GM23338 (cell line): Measurements from ENCODE around the gene SYT7. TPM values are rescaled to one million over a fixed set of nuclear protein-coding genes. Genes with fewer than 3 reads are reported as not detected.

Experiments
- ATAC-seq: fragments of 200-7000 bp; cut with Tn5 transposase; 3 replicates; pipeline ENCODE4 v1.9.1; 2020
- DNase-seq: peaks from one replicate; pipeline ENCODE4 v3.0.0-alpha.2; 2015; ENCODE audit warnings: low spot score
- H2AFZ ChIP-seq: fragments of 200-600 bp; sonication (generic); 2 replicates; pipeline ENCODE4 v1.8.0; 2016; ENCODE audit warnings: antibody characterized with exemption, mild to moderate bottlenecking, moderate library complexity
- H3F3A ChIP-seq: fragments of 200-600 bp; sonication (generic); replicated peaks from 2 replicates; pipeline ENCODE4 v1.8.0; 2017; ENCODE audit warnings: antibody characterized with exemption, mixed run types, low read depth
- H3K27ac ChIP-seq: fragments of 200-600 bp; sonication (generic); 2 replicates; pipeline ENCODE4 v1.6.1; 2016; ENCODE audit warnings: low read depth
- H3K27me3 ChIP-seq: fragments of 200-600 bp; sonication (generic); 2 replicates; pipeline ENCODE4 v1.8.0; 2016; ENCODE audit warnings: mild to moderate bottlenecking, mixed run types, moderate library complexity; ENCODE audit not compliant: insufficient read depth
- H3K36me3 ChIP-seq: fragments of 200-600 bp; sonication (generic); 2 replicates; pipeline ENCODE4 v1.8.0; 2016; ENCODE audit warnings: mild to moderate bottlenecking; ENCODE audit not compliant: insufficient read depth
- H3K4me1 ChIP-seq: fragments of 200-600 bp; sonication (generic); 2 replicates; pipeline ENCODE4 v1.8.0; 2016; ENCODE audit warnings: mild to moderate bottlenecking, moderate library complexity; ENCODE audit not compliant: insufficient read depth
- H3K4me2 ChIP-seq: fragments of 200-600 bp; sonication (generic); 2 replicates; pipeline ENCODE4 v1.7.1; 2017; ENCODE audit warnings: mixed run types
- H3K4me3 ChIP-seq: fragments of 200-600 bp; sonication (generic); 2 replicates; pipeline ENCODE4 v1.6.1; 2016; ENCODE audit warnings: mixed run types
- H3K79me2 ChIP-seq: fragments of 200-600 bp; sonication (generic); replicated peaks from 2 replicates; pipeline ENCODE4 v1.8.0; 2017; ENCODE audit warnings: mild to moderate bottlenecking; ENCODE audit not compliant: insufficient read depth
- H3K9me2 ChIP-seq: fragments of 200-600 bp; sonication (generic); 2 replicates; pipeline ENCODE4 v1.8.0; 2017; ENCODE audit not compliant: insufficient read depth
- H4K20me1 ChIP-seq: fragments of 200-600 bp; sonication (generic); replicated peaks from 2 replicates; pipeline ENCODE4 v1.8.0; 2017; ENCODE audit warnings: mild to moderate bottlenecking; ENCODE audit not compliant: insufficient read depth
- H3K27ac Mint-ChIP-seq: 2 replicates; pipeline ENCODE4 v1.8.0; 2020; ENCODE audit warnings: inconsistent platforms, mild to moderate bottlenecking, moderate library complexity, mixed read lengths
- H3K27me3 Mint-ChIP-seq: 3 replicates; pipeline ENCODE4 v1.8.0; 2022; ENCODE audit warnings: low read depth, mild to moderate bottlenecking, moderate library complexity, mixed read lengths, inconsistent platforms; ENCODE audit not compliant: insufficient read depth, poor library complexity
- H3K36me3 Mint-ChIP-seq: 3 replicates; pipeline ENCODE4 v1.8.0; 2021; ENCODE audit warnings: low read depth, mild to moderate bottlenecking, inconsistent platforms, moderate library complexity, mixed read lengths
- H3K4me1 Mint-ChIP-seq: 3 replicates; pipeline ENCODE4 v1.8.0; 2020; ENCODE audit warnings: mild to moderate bottlenecking, inconsistent platforms, mixed read lengths
- H3K4me3 Mint-ChIP-seq: 3 replicates; pipeline ENCODE4 v1.8.0; 2021; ENCODE audit warnings: moderate library complexity, mild to moderate bottlenecking, inconsistent platforms, mixed read lengths
- H3K9me3 Mint-ChIP-seq: 3 replicates; pipeline ENCODE4 v1.8.0; 2020; ENCODE audit warnings: moderate library complexity, mild to moderate bottlenecking, inconsistent platforms, mixed read lengths
- CREB1 ChIP-seq: fragments of 250-450 bp; sonication (Bioruptor Pico); IDR thresholded peaks from 2 replicates; pipeline ENCODE4 v1.5.0; 2020; ENCODE audit warnings: low read depth, mild to moderate bottlenecking, moderate library complexity
- EZH2 ChIP-seq: fragments of 200-600 bp; sonication (generic); IDR thresholded peaks from one replicate; pipeline ENCODE4 v1.8.0; 2017; ENCODE audit warnings: antibody characterized with exemption, mild to moderate bottlenecking, low read depth; ENCODE audit not compliant: unreplicated experiment
- EZH2phosphoT487 ChIP-seq: fragments of 200-600 bp; sonication (generic); IDR thresholded peaks from one replicate; pipeline ENCODE4 v1.8.1; 2018; ENCODE audit warnings: antibody characterized with exemption; ENCODE audit not compliant: unreplicated experiment
- JUNB ChIP-seq: IDR thresholded peaks from one replicate; pipeline ENCODE4 v1.6.1; 2016; ENCODE audit warnings: antibody characterized with exemption; ENCODE audit not compliant: unreplicated experiment
- NANOG ChIP-seq: IDR thresholded peaks from 2 replicates; pipeline ENCODE4 v1.6.1; 2016; ENCODE audit warnings: antibody characterized with exemption, borderline replicate concordance
- POLR2AphosphoS5 ChIP-seq: IDR thresholded peaks from 2 replicates; pipeline ENCODE4 v1.6.1; 2016; ENCODE audit warnings: antibody characterized with exemption, low read depth
- STAT1 ChIP-seq: IDR thresholded peaks from one replicate; pipeline ENCODE4 v1.6.1; 2016; ENCODE audit warnings: antibody characterized with exemption; ENCODE audit not compliant: unreplicated experiment
- ZNF114 ChIP-seq: fragments of 250-450 bp; sonication (Bioruptor Pico); IDR thresholded peaks from 2 replicates; pipeline ENCODE4 v1.5.0; 2020; ENCODE audit warnings: mild to moderate bottlenecking, moderate library complexity
- ZNF331 ChIP-seq: fragments of 250-450 bp; sonication (Bioruptor Pico); IDR thresholded peaks from 2 replicates; pipeline ENCODE4 v1.5.0; 2020; ENCODE audit warnings: low read depth, mild to moderate bottlenecking, moderate library complexity
- polyA plus RNA-seq: library from polyadenylated mRNA; unstranded; fragments of >200 nt; fragmentation: Nextera tagmentation; extraction: Ambion mirVana; gene quantifications from 2 replicates; pipeline ENCODE4 v1.2.1, GENCODE V29; 2016
- total RNA-seq: library from RNA; depleted of rRNA; stranded (reverse); fragments of >200 nt; shearing (Covaris generic); gene quantifications from 2 replicates; pipeline ENCODE4 v1.2.3, GENCODE V29; 2014
- TF ChIP-seq, protein P1 (sequence below), 2 experiments: fragments of 200-600 bp in 1 of 2; sonication (generic) in 1 of 2; conservative IDR thresholded peaks; 2 replicates each; pipeline versions ENCODE4 v1.5.1 to v1.6.1; 2016 to 2017; ENCODE audit warnings: antibody characterized with exemption in 2 of 2, low read depth in 2 of 2, mild to moderate bottlenecking in 2 of 2, moderate library complexity in 1 of 2
- TF ChIP-seq, protein P2 (sequence below): IDR thresholded peaks from one replicate; pipeline ENCODE4 v1.6.1; 2018; ENCODE audit warnings: antibody characterized with exemption; ENCODE audit not compliant: unreplicated experiment
- TF ChIP-seq, protein P3 (sequence below): fragments of 250-450 bp; sonication (Bioruptor Pico); IDR thresholded peaks from 2 replicates; pipeline ENCODE4 v1.5.0; 2020; ENCODE audit warnings: mild to moderate bottlenecking, moderate library complexity
- TF ChIP-seq, protein P4 (sequence below): IDR thresholded peaks from 2 replicates; pipeline ENCODE4 v1.6.1; 2016; ENCODE audit warnings: antibody characterized with exemption

The SYT7 gene
- total and polyA plus RNA-seq, 2 experiments from 2014 or later, result 1.6 to 10.3 TPM

DNA sequence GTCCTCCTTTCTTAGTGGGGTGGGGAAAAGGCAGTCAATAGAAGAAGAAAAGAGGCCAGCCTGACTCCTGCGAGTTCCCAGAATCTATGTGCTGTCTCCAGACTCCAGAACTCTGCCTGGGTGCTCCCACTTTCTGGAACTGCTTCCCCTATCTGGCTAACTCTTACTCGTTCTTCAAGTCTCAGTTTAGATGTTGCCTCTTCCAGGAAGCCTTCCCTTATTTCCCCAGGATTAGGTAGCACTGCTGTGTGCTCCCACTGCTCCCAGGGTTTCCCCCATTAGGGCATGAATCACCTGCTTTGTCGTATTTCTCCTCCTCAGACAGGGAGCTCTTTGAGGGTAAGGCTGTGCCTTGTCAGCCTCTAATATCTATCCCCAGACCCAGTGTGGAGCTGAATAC is 17.5 kb upstream of the SYT7 start:
- DNase-seq (no peak), ATAC-seq (no peak)
- Histone ChIP-seq H3K36me3 (no peaks in the 10 kb centered on the region), H3K4me2 (no peak overlapping the region), H3K27ac (no peak overlapping the region), H3K27me3 (no peaks in the 10 kb centered on the region), H4K20me1 (no peaks in the 10 kb centered on the region), H2AFZ (no peak overlapping the region), H3K4me1 (peaks cover 31% of the 10 kb centered on the region), H3K4me3 (no peak overlapping the region), H3F3A (no peaks in the 10 kb centered on the region), H3K9me2 (no peaks in the 10 kb centered on the region), H3K79me2 (no peaks in the 10 kb centered on the region)
- Mint-ChIP-seq H3K9me3 (no peaks in the 10 kb centered on the region), H3K27ac (no peak overlapping the region; the same call in 1 of the 2 replicates), H3K36me3 (no peaks in the 10 kb centered on the region), H3K4me1 (peaks cover 37% of the 10 kb centered on the region), H3K4me3 (no peak overlapping the region), H3K27me3 (peaks cover 31% of the 10 kb centered on the region)
- TF ChIP-seq JUNB, result no peak
- no peak for TF ChIP-seq POLR2AphosphoS5
- TF ChIP-seq ZNF331 (CRISPR knock-in tag), result no peak
- TF ChIP-seq, protein P1, sequence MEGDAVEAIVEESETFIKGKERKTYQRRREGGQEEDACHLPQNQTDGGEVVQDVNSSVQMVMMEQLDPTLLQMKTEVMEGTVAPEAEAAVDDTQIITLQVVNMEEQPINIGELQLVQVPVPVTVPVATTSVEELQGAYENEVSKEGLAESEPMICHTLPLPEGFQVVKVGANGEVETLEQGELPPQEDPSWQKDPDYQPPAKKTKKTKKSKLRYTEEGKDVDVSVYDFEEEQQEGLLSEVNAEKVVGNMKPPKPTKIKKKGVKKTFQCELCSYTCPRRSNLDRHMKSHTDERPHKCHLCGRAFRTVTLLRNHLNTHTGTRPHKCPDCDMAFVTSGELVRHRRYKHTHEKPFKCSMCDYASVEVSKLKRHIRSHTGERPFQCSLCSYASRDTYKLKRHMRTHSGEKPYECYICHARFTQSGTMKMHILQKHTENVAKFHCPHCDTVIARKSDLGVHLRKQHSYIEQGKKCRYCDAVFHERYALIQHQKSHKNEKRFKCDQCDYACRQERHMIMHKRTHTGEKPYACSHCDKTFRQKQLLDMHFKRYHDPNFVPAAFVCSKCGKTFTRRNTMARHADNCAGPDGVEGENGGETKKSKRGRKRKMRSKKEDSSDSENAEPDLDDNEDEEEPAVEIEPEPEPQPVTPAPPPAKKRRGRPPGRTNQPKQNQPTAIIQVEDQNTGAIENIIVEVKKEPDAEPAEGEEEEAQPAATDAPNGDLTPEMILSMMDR (conservative IDR thresholded peaks at IDR 0.05; ENCODE audit: low read depth in 2 of 2), result no peak
- TF ChIP-seq EZH2, result no peak
- no peak for TF ChIP-seq ZNF114 (CRISPR knock-in tag)
- no peak for TF ChIP-seq EZH2phosphoT487
- TF ChIP-seq STAT1, result no peak
- TF ChIP-seq, protein P2, sequence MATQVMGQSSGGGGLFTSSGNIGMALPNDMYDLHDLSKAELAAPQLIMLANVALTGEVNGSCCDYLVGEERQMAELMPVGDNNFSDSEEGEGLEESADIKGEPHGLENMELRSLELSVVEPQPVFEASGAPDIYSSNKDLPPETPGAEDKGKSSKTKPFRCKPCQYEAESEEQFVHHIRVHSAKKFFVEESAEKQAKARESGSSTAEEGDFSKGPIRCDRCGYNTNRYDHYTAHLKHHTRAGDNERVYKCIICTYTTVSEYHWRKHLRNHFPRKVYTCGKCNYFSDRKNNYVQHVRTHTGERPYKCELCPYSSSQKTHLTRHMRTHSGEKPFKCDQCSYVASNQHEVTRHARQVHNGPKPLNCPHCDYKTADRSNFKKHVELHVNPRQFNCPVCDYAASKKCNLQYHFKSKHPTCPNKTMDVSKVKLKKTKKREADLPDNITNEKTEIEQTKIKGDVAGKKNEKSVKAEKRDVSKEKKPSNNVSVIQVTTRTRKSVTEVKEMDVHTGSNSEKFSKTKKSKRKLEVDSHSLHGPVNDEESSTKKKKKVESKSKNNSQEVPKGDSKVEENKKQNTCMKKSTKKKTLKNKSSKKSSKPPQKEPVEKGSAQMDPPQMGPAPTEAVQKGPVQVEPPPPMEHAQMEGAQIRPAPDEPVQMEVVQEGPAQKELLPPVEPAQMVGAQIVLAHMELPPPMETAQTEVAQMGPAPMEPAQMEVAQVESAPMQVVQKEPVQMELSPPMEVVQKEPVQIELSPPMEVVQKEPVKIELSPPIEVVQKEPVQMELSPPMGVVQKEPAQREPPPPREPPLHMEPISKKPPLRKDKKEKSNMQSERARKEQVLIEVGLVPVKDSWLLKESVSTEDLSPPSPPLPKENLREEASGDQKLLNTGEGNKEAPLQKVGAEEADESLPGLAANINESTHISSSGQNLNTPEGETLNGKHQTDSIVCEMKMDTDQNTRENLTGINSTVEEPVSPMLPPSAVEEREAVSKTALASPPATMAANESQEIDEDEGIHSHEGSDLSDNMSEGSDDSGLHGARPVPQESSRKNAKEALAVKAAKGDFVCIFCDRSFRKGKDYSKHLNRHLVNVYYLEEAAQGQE, result no peak
- TF ChIP-seq, protein P3, sequence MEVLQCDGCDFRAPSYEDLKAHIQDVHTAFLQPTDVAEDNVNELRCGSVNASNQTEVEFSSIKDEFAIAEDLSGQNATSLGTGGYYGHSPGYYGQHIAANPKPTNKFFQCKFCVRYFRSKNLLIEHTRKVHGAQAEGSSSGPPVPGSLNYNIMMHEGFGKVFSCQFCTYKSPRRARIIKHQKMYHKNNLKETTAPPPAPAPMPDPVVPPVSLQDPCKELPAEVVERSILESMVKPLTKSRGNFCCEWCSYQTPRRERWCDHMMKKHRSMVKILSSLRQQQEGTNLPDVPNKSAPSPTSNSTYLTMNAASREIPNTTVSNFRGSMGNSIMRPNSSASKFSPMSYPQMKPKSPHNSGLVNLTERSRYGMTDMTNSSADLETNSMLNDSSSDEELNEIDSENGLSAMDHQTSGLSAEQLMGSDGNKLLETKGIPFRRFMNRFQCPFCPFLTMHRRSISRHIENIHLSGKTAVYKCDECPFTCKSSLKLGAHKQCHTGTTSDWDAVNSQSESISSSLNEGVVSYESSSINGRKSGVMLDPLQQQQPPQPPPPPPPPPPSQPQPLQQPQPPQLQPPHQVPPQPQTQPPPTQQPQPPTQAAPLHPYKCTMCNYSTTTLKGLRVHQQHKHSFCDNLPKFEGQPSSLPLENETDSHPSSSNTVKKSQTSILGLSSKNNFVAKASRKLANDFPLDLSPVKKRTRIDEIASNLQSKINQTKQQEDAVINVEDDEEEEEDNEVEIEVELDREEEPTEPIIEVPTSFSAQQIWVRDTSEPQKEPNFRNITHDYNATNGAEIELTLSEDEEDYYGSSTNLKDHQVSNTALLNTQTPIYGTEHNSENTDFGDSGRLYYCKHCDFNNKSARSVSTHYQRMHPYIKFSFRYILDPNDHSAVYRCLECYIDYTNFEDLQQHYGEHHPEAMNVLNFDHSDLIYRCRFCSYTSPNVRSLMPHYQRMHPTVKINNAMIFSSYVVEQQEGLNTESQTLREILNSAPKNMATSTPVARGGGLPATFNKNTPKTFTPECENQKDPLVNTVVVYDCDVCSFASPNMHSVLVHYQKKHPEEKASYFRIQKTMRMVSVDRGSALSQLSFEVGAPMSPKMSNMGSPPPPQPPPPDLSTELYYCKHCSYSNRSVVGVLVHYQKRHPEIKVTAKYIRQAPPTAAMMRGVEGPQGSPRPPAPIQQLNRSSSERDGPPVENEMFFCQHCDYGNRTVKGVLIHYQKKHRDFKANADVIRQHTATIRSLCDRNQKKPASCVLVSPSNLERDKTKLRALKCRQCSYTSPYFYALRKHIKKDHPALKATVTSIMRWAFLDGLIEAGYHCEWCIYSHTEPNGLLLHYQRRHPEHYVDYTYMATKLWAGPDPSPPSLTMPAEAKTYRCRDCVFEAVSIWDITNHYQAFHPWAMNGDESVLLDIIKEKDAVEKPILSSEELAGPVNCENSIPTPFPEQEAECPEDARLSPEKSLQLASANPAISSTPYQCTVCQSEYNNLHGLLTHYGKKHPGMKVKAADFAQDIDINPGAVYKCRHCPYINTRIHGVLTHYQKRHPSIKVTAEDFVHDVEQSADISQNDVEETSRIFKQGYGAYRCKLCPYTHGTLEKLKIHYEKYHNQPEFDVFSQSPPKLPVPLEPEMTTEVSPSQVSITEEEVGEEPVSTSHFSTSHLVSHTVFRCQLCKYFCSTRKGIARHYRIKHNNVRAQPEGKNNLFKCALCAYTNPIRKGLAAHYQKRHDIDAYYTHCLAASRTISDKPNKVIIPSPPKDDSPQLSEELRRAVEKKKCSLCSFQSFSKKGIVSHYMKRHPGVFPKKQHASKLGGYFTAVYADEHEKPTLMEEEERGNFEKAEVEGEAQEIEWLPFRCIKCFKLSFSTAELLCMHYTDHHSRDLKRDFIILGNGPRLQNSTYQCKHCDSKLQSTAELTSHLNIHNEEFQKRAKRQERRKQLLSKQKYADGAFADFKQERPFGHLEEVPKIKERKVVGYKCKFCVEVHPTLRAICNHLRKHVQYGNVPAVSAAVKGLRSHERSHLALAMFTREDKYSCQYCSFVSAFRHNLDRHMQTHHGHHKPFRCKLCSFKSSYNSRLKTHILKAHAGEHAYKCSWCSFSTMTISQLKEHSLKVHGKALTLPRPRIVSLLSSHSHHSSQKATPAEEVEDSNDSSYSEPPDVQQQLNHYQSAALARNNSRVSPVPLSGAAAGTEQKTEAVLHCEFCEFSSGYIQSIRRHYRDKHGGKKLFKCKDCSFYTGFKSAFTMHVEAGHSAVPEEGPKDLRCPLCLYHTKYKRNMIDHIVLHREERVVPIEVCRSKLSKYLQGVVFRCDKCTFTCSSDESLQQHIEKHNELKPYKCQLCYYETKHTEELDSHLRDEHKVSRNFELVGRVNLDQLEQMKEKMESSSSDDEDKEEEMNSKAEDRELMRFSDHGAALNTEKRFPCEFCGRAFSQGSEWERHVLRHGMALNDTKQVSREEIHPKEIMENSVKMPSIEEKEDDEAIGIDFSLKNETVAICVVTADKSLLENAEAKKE, result no peak
- TF ChIP-seq NANOG, result no peak
- TF ChIP-seq, protein P4, sequence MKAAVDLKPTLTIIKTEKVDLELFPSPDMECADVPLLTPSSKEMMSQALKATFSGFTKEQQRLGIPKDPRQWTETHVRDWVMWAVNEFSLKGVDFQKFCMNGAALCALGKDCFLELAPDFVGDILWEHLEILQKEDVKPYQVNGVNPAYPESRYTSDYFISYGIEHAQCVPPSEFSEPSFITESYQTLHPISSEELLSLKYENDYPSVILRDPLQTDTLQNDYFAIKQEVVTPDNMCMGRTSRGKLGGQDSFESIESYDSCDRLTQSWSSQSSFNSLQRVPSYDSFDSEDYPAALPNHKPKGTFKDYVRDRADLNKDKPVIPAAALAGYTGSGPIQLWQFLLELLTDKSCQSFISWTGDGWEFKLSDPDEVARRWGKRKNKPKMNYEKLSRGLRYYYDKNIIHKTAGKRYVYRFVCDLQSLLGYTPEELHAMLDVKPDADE, result no peak
- TF ChIP-seq CREB1, result no peak
